Dermis microvascular lymphatic vessel endothelial cell (primary cell): ENCODE data around the gene TRIM58. TPM values are rescaled to one million over a fixed set of nuclear protein-coding genes. Genes with fewer than 3 reads are reported as not detected.

Experiments used
- DNase-seq, 2 donors: peaks; one replicate each; pipeline versions ENCODE4 v3.0.0 to v3.0.0-alpha.2; 2010; ENCODE audit warnings: low read depth in 2 of 2
- total RNA-seq: library from RNA; depleted of rRNA; stranded (reverse); fragments of >200 nt; gene quantifications from 2 replicates; pipeline ENCODE4 v1.2.1, GENCODE V29; 2014

Gene TRIM58, protein sequence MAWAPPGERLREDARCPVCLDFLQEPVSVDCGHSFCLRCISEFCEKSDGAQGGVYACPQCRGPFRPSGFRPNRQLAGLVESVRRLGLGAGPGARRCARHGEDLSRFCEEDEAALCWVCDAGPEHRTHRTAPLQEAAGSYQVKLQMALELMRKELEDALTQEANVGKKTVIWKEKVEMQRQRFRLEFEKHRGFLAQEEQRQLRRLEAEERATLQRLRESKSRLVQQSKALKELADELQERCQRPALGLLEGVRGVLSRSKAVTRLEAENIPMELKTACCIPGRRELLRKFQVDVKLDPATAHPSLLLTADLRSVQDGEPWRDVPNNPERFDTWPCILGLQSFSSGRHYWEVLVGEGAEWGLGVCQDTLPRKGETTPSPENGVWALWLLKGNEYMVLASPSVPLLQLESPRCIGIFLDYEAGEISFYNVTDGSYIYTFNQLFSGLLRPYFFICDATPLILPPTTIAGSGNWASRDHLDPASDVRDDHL
- total RNA-seq, result under 0.01 and 0.25 TPM in 2 replicates

DNA sequence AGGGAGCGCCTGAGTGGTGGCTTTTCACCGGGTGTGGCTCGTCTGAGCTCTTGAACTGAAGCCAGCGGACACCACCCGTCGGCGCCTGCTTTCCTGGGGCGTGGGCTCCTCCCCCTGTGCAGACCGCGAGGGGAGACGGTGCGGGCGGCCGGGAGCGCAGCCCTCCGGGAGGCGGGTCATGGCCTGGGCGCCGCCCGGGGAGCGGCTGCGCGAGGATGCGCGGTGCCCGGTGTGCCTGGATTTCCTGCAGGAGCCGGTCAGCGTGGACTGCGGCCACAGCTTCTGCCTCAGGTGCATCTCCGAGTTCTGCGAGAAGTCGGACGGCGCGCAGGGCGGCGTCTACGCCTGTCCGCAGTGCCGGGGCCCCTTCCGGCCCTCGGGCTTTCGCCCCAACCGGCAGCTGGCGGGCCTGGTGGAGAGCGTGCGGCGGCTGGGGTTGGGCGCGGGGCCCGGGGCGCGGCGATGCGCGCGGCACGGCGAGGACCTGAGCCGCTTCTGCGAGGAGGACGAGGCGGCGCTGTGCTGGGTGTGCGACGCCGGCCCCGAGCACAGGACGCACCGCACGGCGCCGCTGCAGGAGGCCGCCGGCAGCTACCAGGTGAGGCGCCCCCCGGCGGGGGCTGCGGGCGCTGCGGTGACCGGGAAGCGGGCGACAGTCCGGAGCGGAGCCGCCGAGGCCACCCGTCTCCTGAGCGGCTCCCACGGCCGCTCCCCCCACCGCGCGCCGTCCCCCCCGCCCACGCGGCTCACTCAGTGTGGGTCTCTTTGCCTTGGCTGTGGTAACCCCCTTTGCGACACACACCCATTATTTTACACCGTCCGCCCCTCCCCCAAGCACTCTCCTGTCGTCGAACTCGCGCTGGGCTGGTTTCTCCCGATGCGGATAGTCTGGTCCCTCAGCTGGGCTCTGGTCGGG, at the start of gene TRIM58:
TRIM58 (plus strand) TSS at position 119 of the 916 bp plus-strand sequence; CDS start at position 179, 60 bp downstream.
- no peak for DNase-seq

- DNase-seq, result no peak
Observed at GRCh38 chr1:247812637-247813036, 44.4 kb upstream of the TRIM58 start.

GRCh38 chr1:247822060-247822459, 34.9 kb upstream of the TRIM58 start:
- no peak for DNase-seq

GRCh38 chr1:247824023-247824422, 33.0 kb upstream of the TRIM58 start, which contains the start of gene OR14A16:
OR14A16 (minus strand) TSS chr1:247824119; CDS start chr1:247815729, 8,390 bp downstream.
- DNase-seq, result no peak

DNA sequence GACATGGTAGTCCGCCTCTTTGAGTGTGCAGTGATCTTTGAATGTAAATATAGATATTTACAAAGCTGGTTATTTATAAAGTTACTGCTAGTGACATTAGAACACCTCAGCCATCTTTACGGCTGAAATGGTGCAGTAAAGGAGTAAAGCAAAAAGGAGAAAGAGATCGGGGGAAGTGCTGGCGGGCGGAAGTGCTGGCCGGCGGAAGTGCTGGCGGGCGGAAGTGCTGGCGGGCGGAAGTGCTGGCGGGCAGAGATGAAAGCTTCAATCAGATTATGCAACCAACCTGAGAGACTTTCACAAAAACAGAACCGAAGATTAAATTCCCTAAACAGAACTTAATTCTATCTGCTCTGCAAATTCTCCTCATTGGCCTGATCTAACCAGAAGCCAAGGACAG, 31.6 kb upstream of the TRIM58 start:
- no peak for DNase-seq

GRCh38 chr1:247829656-247830055, 27.3 kb upstream of the TRIM58 start:
- DNase-seq, result no peak

DNA sequence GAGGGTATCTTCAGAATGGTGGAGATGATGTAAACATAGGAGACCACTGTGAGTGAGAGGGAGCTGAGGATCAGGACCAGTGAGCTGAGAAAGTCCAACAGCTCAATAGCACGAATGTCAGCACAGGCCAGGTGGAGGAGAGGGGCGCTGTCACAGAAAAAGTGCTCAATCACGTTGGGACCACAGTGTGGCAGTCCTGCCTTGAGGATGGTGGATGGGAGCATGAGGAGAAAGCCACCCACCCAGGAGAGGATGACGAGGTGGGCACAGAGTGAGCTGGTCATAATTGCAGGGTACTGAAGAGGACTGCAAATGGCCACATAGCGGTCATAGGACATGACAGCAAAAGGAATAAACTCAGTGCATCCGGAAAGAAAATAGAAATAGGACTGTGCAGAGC, 23.4 kb upstream of the TRIM58 start:
- no peak for DNase-seq

- no peak for DNase-seq
Observed at GRCh38 chr1:247840818-247841217, 16.2 kb upstream of the TRIM58 start.

DNA sequence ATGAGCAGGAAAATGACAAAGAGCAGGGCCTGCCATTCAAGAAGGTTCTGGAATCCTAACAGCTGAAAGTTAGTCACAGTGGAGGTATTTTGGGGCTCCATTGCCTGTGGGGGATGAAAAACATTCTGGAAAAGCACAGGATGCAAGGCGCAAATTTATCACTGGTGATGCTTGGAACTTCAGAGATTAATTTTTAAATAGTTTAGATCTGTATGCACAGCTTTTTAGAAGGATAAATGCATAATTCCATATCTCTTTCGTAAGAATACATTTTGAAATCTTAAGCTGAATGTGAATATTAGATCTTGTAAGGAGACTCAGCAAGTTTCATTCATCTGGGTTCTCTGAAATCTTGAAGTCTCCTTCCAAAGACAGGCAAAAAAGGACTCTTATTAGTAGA, 15.2 kb upstream of the TRIM58 start, which contains the start of gene OR11L1:
OR11L1 (minus strand) TSS at position 101 of the 400 bp plus-strand sequence; CDS start at position 101, 0 bp downstream.
- DNase-seq, result no peak

DNA sequence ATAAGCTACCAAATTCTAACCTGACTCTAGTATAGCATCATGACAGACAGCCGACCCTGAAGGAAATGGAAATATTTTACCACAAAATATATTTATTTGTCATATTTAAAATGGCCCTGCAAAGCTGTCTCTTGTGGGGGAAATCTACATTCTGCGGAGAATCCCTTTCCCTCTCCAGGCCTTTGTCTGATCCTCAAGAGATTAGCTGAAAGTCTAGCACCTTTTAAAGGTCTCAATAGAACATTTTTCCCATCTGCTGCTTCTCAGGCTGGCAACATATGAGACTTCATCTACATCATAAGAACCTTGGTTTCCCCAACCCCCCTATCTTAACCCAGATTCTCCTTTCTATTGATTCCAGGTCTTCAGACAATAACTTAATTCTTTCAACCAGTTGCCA, 13.6 kb upstream of the TRIM58 start:
- no peak for DNase-seq

- DNase-seq, result no peak
Observed at GRCh38 chr1:247845011-247845692, 11.8 kb upstream of the TRIM58 start.

GRCh38 chr1:247845693-247846017, 11.3 kb upstream of the TRIM58 start:
- no peak for DNase-seq

DNA sequence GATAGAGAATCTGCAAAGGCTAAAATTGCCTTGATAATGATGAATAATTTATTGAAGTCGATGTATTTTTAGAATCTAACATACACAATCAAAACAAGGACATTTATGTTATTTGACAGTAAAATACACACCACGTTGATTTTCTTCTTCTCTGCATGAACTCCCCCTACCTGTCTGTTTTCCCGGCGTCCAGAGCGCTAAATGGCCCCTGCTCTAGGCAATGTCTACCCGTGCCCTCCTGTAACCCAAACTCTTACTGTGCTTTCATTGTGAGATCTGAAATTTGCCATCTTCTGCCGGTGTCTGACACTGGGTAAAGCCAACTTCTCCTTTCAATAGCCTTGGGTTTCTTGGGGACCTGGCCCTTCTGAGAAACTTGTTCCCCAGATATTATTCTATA, 8.6 kb upstream of the TRIM58 start:
- DNase-seq, result no peak

- DNase-seq, result no peak
Observed at GRCh38 chr1:247849616-247850015, 7.4 kb upstream of the TRIM58 start.

- DNase-seq, result no peak
Observed at GRCh38 chr1:247854899-247855545, 2.0 kb upstream of the TRIM58 start.

GRCh38 chr1:247855911-247856310, 1.1 kb upstream of the TRIM58 start:
- DNase-seq, result no peak

- DNase-seq, result no peak
Observed at GRCh38 chr1:247857985-247858619, 1.1 kb downstream of the TRIM58 start.

DNA sequence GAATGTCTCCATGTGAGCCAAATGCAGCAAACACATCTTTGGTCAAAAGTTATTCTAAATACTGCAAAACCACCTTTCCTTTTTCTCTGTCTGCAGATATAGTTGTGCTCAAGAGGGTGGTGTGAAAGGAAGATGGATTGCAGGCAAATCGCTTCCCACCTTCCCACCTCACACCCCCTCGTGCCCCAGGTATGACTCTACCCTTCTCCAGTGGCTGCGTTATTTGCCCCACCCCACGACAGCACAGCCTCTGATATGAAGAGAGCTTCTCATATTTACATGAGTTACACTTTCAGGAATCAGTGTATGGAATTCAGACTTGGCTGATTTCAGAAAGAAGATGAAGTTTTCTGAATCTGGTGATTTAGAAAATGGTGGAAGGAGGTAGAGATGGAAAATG, 5.8 kb downstream of the TRIM58 start:
- no peak for DNase-seq

DNA sequence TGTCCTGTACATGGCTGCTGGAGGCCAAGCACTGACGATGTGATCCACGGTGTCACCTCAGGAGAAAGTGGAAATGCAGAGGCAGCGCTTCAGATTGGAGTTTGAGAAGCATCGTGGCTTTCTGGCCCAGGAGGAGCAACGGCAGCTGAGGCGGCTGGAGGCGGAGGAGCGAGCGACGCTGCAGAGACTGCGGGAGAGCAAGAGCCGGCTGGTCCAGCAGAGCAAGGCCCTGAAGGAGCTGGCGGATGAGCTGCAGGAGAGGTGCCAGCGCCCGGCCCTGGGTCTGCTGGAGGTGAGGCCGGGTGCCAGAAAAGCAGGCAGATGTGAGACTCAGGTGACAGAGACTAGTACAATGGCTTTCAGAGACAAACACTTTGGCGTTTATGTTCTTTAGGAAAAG, 7.7 kb downstream of the TRIM58 start:
- no peak for DNase-seq

DNA sequence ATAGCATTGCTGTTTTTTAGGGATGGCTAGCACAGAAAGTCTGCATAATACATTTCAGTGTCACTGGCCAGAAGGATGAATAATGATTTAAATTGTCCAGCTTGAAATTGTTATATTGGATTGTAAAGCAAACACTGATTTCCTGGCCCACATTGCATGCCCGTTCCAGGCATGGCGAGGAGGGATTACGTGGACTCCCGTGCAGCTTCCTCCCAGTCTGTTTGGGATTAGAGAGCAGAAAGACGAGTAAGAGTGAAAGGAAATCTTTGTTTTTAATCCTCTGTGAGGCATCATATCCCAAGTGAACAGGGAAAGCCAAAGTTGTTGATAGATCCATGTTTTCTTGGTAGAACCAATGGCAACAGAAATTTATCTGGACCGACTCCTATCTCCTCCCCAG, 8.4 kb downstream of the TRIM58 start:
- DNase-seq, result no peak

DNA sequence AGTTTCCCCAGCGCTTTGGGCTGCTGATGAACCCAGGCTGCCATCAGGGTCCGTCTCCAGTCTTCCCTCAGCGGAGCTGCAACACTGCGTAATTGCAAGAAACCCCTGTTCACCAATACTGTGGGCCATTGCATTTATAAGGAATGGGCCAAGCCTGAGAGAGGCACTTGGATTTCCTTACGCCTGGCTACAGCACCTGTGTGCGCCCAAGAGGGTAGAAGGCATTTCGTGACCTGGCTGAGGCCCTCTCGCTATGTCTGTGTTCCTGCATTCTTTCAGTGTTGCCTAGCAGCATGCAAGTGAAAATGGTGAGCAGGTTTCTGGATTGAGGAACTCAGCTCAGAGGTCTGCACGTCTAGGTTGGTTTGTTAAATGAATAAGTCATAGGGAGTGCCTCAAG, 26.4 kb downstream of the TRIM58 start:
- no peak for DNase-seq
